HEK293 (cell line): ENCODE data around the gene CRTC3.

Experiments used
- CTCF ChIA-PET: fragments of 350-600 bp; formaldehyde crosslinking; extraction: SDS; loops from one replicate; lab custom pipeline; 2021; ENCODE audit warnings: antibody characterized with exemption; lab: Yijun Ruan, JAX
- POLR2A ChIA-PET: fragments of 300-600 bp; formaldehyde crosslinking; extraction: SDS; loops from one replicate; lab custom pipeline; 2020; ENCODE audit warnings: antibody characterized with exemption, inconsistent platforms; lab: Yijun Ruan, JAX
- H3K27ac ChIP-seq: fragments of 200-500 bp; sonication (Bioruptor generic); 2 replicates; pipeline ENCODE4 v1.5.1; 2014; ENCODE audit warnings: low read depth, low read length, control low read depth, inconsistent platforms; ENCODE audit errors: extremely low read depth
- H3K36me3 ChIP-seq, 2 experiments: fragments of 200-500 bp in 1 of 2; sonication (Bioruptor generic) in 1 of 2; 1 replicate in 1 of 2; 2 replicates in 1 of 2; pipeline ENCODE4 v1.5.1; 2014 to 2017; ENCODE audit warnings: inconsistent platforms in 2 of 2, low read length in 2 of 2; ENCODE audit not compliant: control insufficient read depth in 2 of 2, insufficient read depth in 1 of 2
- H3K4me1 ChIP-seq: fragments of 200-500 bp; sonication (Bioruptor generic); 2 replicates; pipeline ENCODE4 v1.5.1; 2014; ENCODE audit warnings: mild to moderate bottlenecking, low read length, inconsistent platforms; ENCODE audit not compliant: control insufficient read depth, insufficient read depth
- H3K4me3 ChIP-seq: 2 replicates; pipeline ENCODE4 v1.5.1; 2011; ENCODE audit warnings: low read depth, mild to moderate bottlenecking, control low read depth, low read length, moderate library complexity
- H3K9me3 ChIP-seq: fragments of 200-500 bp; sonication (Bioruptor generic); 2 replicates; pipeline ENCODE4 v1.5.1; 2014; ENCODE audit warnings: low read depth, low read length, inconsistent platforms; ENCODE audit not compliant: control insufficient read depth, insufficient read depth
- KLF16 ChIP-seq: fragments of 450-650 bp; formaldehyde crosslinking; IDR thresholded peaks from 2 replicates; pipeline ENCODE4 v1.5.1; 2017; ENCODE audit warnings: missing biosample characterization, missing genetic modification characterization
- SCRT2 ChIP-seq: fragments of 450-650 bp; formaldehyde crosslinking; IDR thresholded peaks from 2 replicates; pipeline ENCODE4 v1.5.1; 2016; ENCODE audit warnings: missing biosample characterization, missing genetic modification characterization
- ZNF10 ChIP-seq: fragments of 450-650 bp; formaldehyde crosslinking; IDR thresholded peaks from 2 replicates; pipeline ENCODE4 v1.5.1; 2017; ENCODE audit warnings: missing biosample characterization, missing genetic modification characterization
- ZNF112 ChIP-seq: fragments of 450-650 bp; formaldehyde crosslinking; IDR thresholded peaks from 2 replicates; pipeline ENCODE4 v1.5.0; 2017; ENCODE audit warnings: missing biosample characterization, missing genetic modification characterization
- ZNF132 ChIP-seq: fragments of 450-650 bp; formaldehyde crosslinking; IDR thresholded peaks from 2 replicates; pipeline ENCODE4 v1.5.1; 2017; ENCODE audit warnings: missing biosample characterization, missing genetic modification characterization, borderline replicate concordance
- ZNF211 ChIP-seq: fragments of 450-650 bp; formaldehyde crosslinking; IDR thresholded peaks from 2 replicates; pipeline ENCODE4 v1.5.1; 2016; ENCODE audit warnings: low read depth, missing biosample characterization, missing genetic modification characterization
- ZNF488 ChIP-seq: fragments of 450-650 bp; formaldehyde crosslinking; IDR thresholded peaks from 2 replicates; pipeline ENCODE4 v1.5.1; 2016; ENCODE audit warnings: missing biosample characterization, missing genetic modification characterization
- ZNF585B ChIP-seq: fragments of 450-650 bp; formaldehyde crosslinking; IDR thresholded peaks from 2 replicates; pipeline ENCODE4 v1.5.1; 2016; ENCODE audit warnings: missing biosample characterization, missing genetic modification characterization
- ZNF621 ChIP-seq: fragments of 450-650 bp; formaldehyde crosslinking; IDR thresholded peaks from 2 replicates; pipeline ENCODE4 v1.5.1; 2017; ENCODE audit warnings: missing biosample characterization, missing genetic modification characterization
- ZNF654 ChIP-seq: fragments of 450-650 bp; formaldehyde crosslinking; IDR thresholded peaks from 2 replicates; pipeline ENCODE4 v1.5.1; 2016; ENCODE audit warnings: low read depth, missing biosample characterization, missing genetic modification characterization
- ZNF664 ChIP-seq: fragments of 450-650 bp; formaldehyde crosslinking; IDR thresholded peaks from 2 replicates; pipeline ENCODE4 v1.5.1; 2016; ENCODE audit warnings: missing biosample characterization, missing genetic modification characterization
- ZNF692 ChIP-seq: fragments of 450-650 bp; formaldehyde crosslinking; IDR thresholded peaks from 2 replicates; pipeline ENCODE4 v1.5.1; 2016; ENCODE audit warnings: missing biosample characterization, missing genetic modification characterization
- ZNF701 ChIP-seq: fragments of 450-650 bp; formaldehyde crosslinking; IDR thresholded peaks from 2 replicates; pipeline ENCODE4 v1.5.1; 2016; ENCODE audit warnings: missing biosample characterization, missing genetic modification characterization
- ZNF704 ChIP-seq: fragments of 450-650 bp; formaldehyde crosslinking; IDR thresholded peaks from 2 replicates; pipeline ENCODE4 v1.5.1; 2016; ENCODE audit warnings: missing biosample characterization, missing genetic modification characterization
- ZNF791 ChIP-seq: fragments of 450-650 bp; formaldehyde crosslinking; IDR thresholded peaks from 2 replicates; pipeline ENCODE4 v1.5.1; 2016; ENCODE audit warnings: missing biosample characterization, missing genetic modification characterization
- ZNF843 ChIP-seq: fragments of 450-650 bp; formaldehyde crosslinking; IDR thresholded peaks from 2 replicates; pipeline ENCODE4 v1.5.1; 2016; ENCODE audit warnings: missing biosample characterization, missing genetic modification characterization
- TF ChIP-seq, protein P1 (sequence below): fragments of 450-650 bp; formaldehyde crosslinking; IDR thresholded peaks from 2 replicates; pipeline ENCODE4 v1.5.1; 2016; ENCODE audit warnings: missing biosample characterization, missing genetic modification characterization
- TF ChIP-seq, protein P2 (sequence below): fragments of 450-650 bp; formaldehyde crosslinking; IDR thresholded peaks from 2 replicates; pipeline ENCODE4 v1.5.1; 2016; ENCODE audit warnings: missing biosample characterization, missing genetic modification characterization

CRTC3 gene

GRCh38 chr15:90529371-90530249, at the start of gene CRTC3 (continued):
- TF ChIP-seq KLF16 = 0 out of 2 replicates have a peak, but pooled peaks have one; percentile 21
- TF ChIP-seq ZNF791 (tag by site-specific recombination) = no peak
- TF ChIP-seq ZNF664 (tag by site-specific recombination) = no peak
- no peak for TF ChIP-seq ZNF843 (tag by site-specific recombination)
- TF ChIP-seq ZNF112 (tag by site-specific recombination) = no peak
- no peak for TF ChIP-seq ZNF211
- TF ChIP-seq, all 188 proteins: peak for 27

GRCh38 chr15:90481023-90481422, 48.7 kb upstream of the CRTC3 start:
- TF ChIP-seq ZNF704 (tag by site-specific recombination) = no peak
- TF ChIP-seq ZNF701 (tag by site-specific recombination) = no peak
- no peak for TF ChIP-seq ZNF585B (tag by site-specific recombination)
- no peak for TF ChIP-seq ZNF132 (tag by site-specific recombination)
- H3K27ac ChIP-seq = no peak overlapping the region
- no peaks in the 10 kb centered on the region for H3K4me1 ChIP-seq
- H3K36me3 ChIP-seq = peaks cover 56 to 82% of the 10 kb centered on the region in 2 experiments
- ChIA-PET CTCF (interaction anchor here (0.7 to 8.4 kb wide), 28 partner anchors 9 to 452 kb away, joined by 3 to 225 read pairs (median 6); no protein-coding TSS in a partner anchor), POLR2A (interaction anchor here (0.7 to 1.5 kb wide), 3 partner anchors 44 to 129 kb away, joined by 3 to 9 read pairs (median 4); partner anchors contain the start of gene ZNF774)
- H3K9me3 ChIP-seq = no peaks in the 10 kb centered on the region
- H3K4me3 ChIP-seq = no peak overlapping the region

GRCh38 chr15:90482124-90483011, 47.4 kb upstream of the CRTC3 start:
- ChIA-PET POLR2A (interaction anchor here (1.0 to 1.7 kb wide), 3 partner anchors 95 to 115 kb away, joined by 3 to 5 read pairs (median 4); partner anchors contain the start of gene IQGAP1), CTCF (interaction anchor here (0.6 to 8.4 kb wide), 68 partner anchors 8 to 451 kb away, joined by 3 to 225 read pairs (median 5); partner anchors contain the start of genes IQGAP1 and ZNF774)
- Histone ChIP-seq H3K4me1 (no peaks in the 10 kb centered on the region), H3K27ac (no peak overlapping the region), H3K9me3 (no peaks in the 10 kb centered on the region), H3K36me3 (peaks cover 54 to 82% of the 10 kb centered on the region in 2 experiments), H3K4me3 (no peak overlapping the region)
- TF ChIP-seq, protein P1, sequence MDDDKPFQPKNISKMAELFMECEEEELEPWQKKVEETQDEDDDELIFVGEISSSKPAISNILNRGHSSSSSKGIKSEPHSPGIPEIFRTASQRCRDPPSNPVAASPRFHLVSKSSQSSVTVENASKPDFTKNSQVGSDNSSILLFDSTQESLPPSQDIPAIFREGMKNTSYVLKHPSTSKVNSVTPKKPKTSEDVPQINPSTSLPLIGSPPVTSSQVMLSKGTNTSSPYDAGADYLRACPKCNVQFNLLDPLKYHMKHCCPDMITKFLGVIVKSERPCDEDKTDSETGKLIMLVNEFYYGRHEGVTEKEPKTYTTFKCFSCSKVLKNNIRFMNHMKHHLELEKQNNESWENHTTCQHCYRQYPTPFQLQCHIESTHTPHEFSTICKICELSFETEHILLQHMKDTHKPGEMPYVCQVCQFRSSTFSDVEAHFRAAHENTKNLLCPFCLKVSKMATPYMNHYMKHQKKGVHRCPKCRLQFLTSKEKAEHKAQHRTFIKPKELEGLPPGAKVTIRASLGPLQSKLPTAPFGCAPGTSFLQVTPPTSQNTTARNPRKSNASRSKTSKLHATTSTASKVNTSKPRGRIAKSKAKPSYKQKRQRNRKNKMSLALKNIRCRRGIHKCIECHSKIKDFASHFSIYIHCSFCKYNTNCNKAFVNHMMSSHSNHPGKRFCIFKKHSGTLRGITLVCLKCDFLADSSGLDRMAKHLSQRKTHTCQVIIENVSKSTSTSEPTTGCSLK (tag by site-specific recombination) = no peak
- TF ChIP-seq ZNF211 (no peak), ZNF488 (no peak), ZNF10 (0 out of 2 replicates have a peak, but pooled peaks have one; percentile 16), ZNF654 (tag by site-specific recombination) (peak; percentile 75), ZNF692 (tag by site-specific recombination) (no peak), SCRT2 (tag by site-specific recombination) (peak; percentile 50; the same call in 1 of the 2 replicates), ZNF621 (tag by site-specific recombination) (no peak)
- TF ChIP-seq, protein P2, sequence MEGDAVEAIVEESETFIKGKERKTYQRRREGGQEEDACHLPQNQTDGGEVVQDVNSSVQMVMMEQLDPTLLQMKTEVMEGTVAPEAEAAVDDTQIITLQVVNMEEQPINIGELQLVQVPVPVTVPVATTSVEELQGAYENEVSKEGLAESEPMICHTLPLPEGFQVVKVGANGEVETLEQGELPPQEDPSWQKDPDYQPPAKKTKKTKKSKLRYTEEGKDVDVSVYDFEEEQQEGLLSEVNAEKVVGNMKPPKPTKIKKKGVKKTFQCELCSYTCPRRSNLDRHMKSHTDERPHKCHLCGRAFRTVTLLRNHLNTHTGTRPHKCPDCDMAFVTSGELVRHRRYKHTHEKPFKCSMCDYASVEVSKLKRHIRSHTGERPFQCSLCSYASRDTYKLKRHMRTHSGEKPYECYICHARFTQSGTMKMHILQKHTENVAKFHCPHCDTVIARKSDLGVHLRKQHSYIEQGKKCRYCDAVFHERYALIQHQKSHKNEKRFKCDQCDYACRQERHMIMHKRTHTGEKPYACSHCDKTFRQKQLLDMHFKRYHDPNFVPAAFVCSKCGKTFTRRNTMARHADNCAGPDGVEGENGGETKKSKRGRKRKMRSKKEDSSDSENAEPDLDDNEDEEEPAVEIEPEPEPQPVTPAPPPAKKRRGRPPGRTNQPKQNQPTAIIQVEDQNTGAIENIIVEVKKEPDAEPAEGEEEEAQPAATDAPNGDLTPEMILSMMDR (tag by site-specific recombination) = peak; percentile 80
